ENCODE measurements around the gene LETM1. TPM values are rescaled to one million over a fixed set of nuclear protein-coding genes. Genes with fewer than 3 reads are reported as not detected.

Gene LETM1
- total and polyA plus RNA-seq, 4 donors: 12.2 to 46.9 (median 24.1) TPM

GRCh38 chr4:1832690-1833089, 23.3 kb downstream of the LETM1 start:
- Histone ChIP-seq H3K4me1 (ENCODE audit: control insufficient read depth in 4 of 4, insufficient read depth in 4 of 4, low read length in 3 of 4) (no peaks in the 10 kb centered on the region), H3K4me3 (ENCODE audit: low read depth in 1 of 3, low read length in 3 of 3) (no peak overlapping the region), H3K9me3 (ENCODE audit: control insufficient read depth in 4 of 4, low read length in 3 of 4) (no peaks in the 10 kb centered on the region), H3K9ac (ENCODE audit: low read depth in 1 of 2, low read length in 2 of 2) (no peak overlapping the region), H3K27ac (ENCODE audit: low read depth in 1 of 2, low read length in 2 of 2) (no peak overlapping the region), H3K27me3 (ENCODE audit: control insufficient read depth in 4 of 4, insufficient read depth in 4 of 4, low read length in 3 of 4) (no peaks in the 10 kb centered on the region), H3K36me3 (ENCODE audit: control insufficient read depth in 4 of 4, insufficient read depth in 3 of 4, low read depth in 1 of 4, low read length in 3 of 4) (peaks cover 15 to 57% (median 37%) of the 10 kb centered on the region in 4 donors)
- DNase-seq (ENCODE audit: low spot score): no peak
- TF ChIP-seq NR2F2 (IDR thresholded peaks at IDR 0.05): no peak
- TF ChIP-seq RAD21 (IDR thresholded peaks at IDR 0.05): no peak
- no peak for TF ChIP-seq CTCF (IDR thresholded peaks at IDR 0.05; ENCODE audit: low read depth, low read length, missing input control)
- no peak for TF ChIP-seq FOXA2 (IDR thresholded peaks at IDR 0.05)
- TF ChIP-seq GABPA (IDR thresholded peaks at IDR 0.05 in 1 of 2, conservative IDR thresholded peaks at IDR 0.05 in 1 of 2): no peak
- 94% methylated on average over 18 of the region's 18 CpGs for WGBS

- TF ChIP-seq SP1 (IDR thresholded peaks at IDR 0.05) (no peak), REST (IDR thresholded peaks at IDR 0.05) (no peak), HNF4A (conservative IDR thresholded peaks at IDR 0.05) (no peak), GABPA (IDR thresholded peaks at IDR 0.05 in 1 of 2, conservative IDR thresholded peaks at IDR 0.05 in 1 of 2) (no peak), EGR1 (IDR thresholded peaks at IDR 0.05; ENCODE audit: low read depth in 2 of 2) (no peak), RXRA (IDR thresholded peaks at IDR 0.05) (no peak), YY1 (IDR thresholded peaks at IDR 0.05) (no peak), HNF4G (IDR thresholded peaks at IDR 0.05) (no peak), CTCF (IDR thresholded peaks at IDR 0.05; ENCODE audit: low read depth, low read length, missing input control) (no peak), TAF1 (conservative IDR thresholded peaks at IDR 0.05) (no peak), ATF3 (IDR thresholded peaks at IDR 0.05) (no peak), ZBTB33 (IDR thresholded peaks at IDR 0.05) (no peak), RAD21 (IDR thresholded peaks at IDR 0.05) (no peak), MAX (IDR thresholded peaks at IDR 0.05) (no peak), JUND (IDR thresholded peaks at IDR 0.05) (no peak), NR2F2 (IDR thresholded peaks at IDR 0.05) (no peak), FOXA1 (IDR thresholded peaks at IDR 0.05) (no peak), FOXA2 (IDR thresholded peaks at IDR 0.05) (no peak)
- Histone ChIP-seq H3K9me3 (ENCODE audit: control insufficient read depth in 4 of 4, low read length in 3 of 4) (no peaks in the 10 kb centered on the region), H3K4me1 (ENCODE audit: control insufficient read depth in 4 of 4, insufficient read depth in 4 of 4, low read length in 3 of 4) (no peaks in the 10 kb centered on the region), H3K27ac (ENCODE audit: low read depth in 1 of 2, low read length in 2 of 2) (no peak overlapping the region), H3K36me3 (ENCODE audit: control insufficient read depth in 4 of 4, insufficient read depth in 3 of 4, low read depth in 1 of 4, low read length in 3 of 4) (peaks cover 15 to 57% (median 35%) of the 10 kb centered on the region in 4 donors), H3K9ac (ENCODE audit: low read depth in 1 of 2, low read length in 2 of 2) (no peak overlapping the region), H3K4me3 (ENCODE audit: low read depth in 1 of 3, low read length in 3 of 3) (no peak overlapping the region), H3K27me3 (ENCODE audit: control insufficient read depth in 4 of 4, insufficient read depth in 4 of 4, low read length in 3 of 4) (no peaks in the 10 kb centered on the region)
- 93% methylated on average over 8 of the region's 8 CpGs for WGBS
- DNase-seq (ENCODE audit: low spot score): no peak
These were observed 24.6 kb downstream of the LETM1 start for GRCh38 chr4:1831331-1831730.

Data from liver (tissue), 9 donors.